ENCODE data around the gene BCCIP. TPM values are rescaled to one million over a fixed set of nuclear protein-coding genes. Genes with fewer than 3 reads are reported as not detected.

The BCCIP gene
- total and polyA plus RNA-seq, 2 donors from 2014 or later = 46.2 to 71.3 TPM

DNA sequence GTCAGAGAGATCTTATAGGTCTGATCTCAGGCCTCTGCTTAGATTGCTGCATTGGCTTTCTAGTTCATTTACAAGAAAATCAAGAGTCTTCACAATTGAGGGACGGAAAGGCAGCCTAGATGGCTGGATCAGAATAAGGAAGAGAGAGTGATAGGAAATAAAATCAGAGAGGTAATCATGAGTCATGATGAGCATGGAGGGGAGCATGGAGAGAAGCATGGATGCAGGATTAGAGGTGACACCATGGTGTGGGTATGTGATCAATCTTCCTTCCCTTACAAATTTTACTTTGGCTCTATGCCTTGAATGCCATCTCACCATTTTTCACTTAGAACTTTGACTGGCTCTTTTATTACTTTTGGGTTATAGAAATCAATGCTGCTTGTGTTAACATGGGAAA is 1.4 kb downstream of the BCCIP start:
- TF ChIP-seq, protein P1, sequence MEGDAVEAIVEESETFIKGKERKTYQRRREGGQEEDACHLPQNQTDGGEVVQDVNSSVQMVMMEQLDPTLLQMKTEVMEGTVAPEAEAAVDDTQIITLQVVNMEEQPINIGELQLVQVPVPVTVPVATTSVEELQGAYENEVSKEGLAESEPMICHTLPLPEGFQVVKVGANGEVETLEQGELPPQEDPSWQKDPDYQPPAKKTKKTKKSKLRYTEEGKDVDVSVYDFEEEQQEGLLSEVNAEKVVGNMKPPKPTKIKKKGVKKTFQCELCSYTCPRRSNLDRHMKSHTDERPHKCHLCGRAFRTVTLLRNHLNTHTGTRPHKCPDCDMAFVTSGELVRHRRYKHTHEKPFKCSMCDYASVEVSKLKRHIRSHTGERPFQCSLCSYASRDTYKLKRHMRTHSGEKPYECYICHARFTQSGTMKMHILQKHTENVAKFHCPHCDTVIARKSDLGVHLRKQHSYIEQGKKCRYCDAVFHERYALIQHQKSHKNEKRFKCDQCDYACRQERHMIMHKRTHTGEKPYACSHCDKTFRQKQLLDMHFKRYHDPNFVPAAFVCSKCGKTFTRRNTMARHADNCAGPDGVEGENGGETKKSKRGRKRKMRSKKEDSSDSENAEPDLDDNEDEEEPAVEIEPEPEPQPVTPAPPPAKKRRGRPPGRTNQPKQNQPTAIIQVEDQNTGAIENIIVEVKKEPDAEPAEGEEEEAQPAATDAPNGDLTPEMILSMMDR (IDR thresholded peaks at IDR 0.05; ENCODE audit: borderline replicate concordance, extremely low read depth, insufficient read depth) = no peak
- Histone ChIP-seq H3K4me1 (ENCODE audit: control insufficient read depth in 2 of 3, insufficient read depth in 2 of 3, low read depth in 1 of 3, low read length in 3 of 3) (peaks cover 0 to 18% (median 15%) of the 10 kb centered on the region in 3 donors), H3K27ac (ENCODE audit: low read depth in 2 of 2, low read length in 2 of 2) (no peak overlapping the region), H3K36me3 (ENCODE audit: control insufficient read depth in 2 of 3, insufficient read depth in 3 of 3, low read length in 3 of 3) (peaks cover 9 to 18% (median 15%) of the 10 kb centered on the region in 3 donors), H3K9ac (ENCODE audit: low read length in 3 of 3) (peak overlapping the region in 1 of 3 donors; percentile 90), H3K4me3 (ENCODE audit: low read length in 3 of 3) (peak overlapping the region in 2 of 3 donors; percentile 13 to 99), H3K27me3 (ENCODE audit: control insufficient read depth, insufficient read depth, low read length) (no peaks in the 10 kb centered on the region), H3K9me3 (ENCODE audit: control insufficient read depth in 2 of 3, insufficient read depth in 1 of 3, low read length in 3 of 3) (no peaks in the 10 kb centered on the region)
- DNase-seq (no peak), FAIRE-seq (no peak)
- intact Hi-C loops (cut with DNase I) = no loop called here

DNA sequence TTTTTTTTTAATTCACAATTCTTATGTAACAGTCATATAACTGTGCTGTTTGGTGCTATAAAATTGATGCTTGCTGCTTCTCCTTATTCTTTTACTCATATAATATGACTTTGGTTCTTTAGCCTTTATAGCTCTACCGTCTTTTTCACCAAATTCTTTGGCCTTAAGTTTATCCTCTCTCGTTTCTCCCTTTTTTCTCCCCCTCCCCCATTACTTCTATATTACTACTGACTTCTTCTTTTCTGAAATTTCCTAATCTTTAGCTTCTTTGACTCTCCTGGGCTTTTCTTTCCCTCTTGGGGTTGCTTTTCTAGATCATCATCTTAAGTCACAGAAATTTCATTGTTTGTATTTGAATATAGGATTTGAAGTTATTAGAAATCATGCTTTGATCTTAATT is 3.8 kb downstream of the BCCIP start:
- H3K9me3 ChIP-seq (ENCODE audit: control insufficient read depth in 2 of 3, insufficient read depth in 1 of 3, low read length in 3 of 3) = no peaks in the 10 kb centered on the region
- H3K4me1 ChIP-seq (ENCODE audit: control insufficient read depth in 2 of 3, insufficient read depth in 2 of 3, low read depth in 1 of 3, low read length in 3 of 3) = peaks cover 0 to 10% (median 9%) of the 10 kb centered on the region in 3 donors
- H3K27me3 ChIP-seq (ENCODE audit: control insufficient read depth, insufficient read depth, low read length) = no peaks in the 10 kb centered on the region
- TF ChIP-seq, protein P1 (IDR thresholded peaks at IDR 0.05; ENCODE audit: borderline replicate concordance, extremely low read depth, insufficient read depth) = no peak
- H3K9ac ChIP-seq (ENCODE audit: low read length in 3 of 3) = no peak overlapping the region
- FAIRE-seq (no peak), DNase-seq (no peak)
- no peak overlapping the region for H3K27ac ChIP-seq (ENCODE audit: low read depth in 2 of 2, low read length in 2 of 2)
- H3K4me3 ChIP-seq (ENCODE audit: low read length in 3 of 3) = no peak overlapping the region
- intact Hi-C loops (cut with DNase I) = no loop called here
- H3K36me3 ChIP-seq (ENCODE audit: control insufficient read depth in 2 of 3, insufficient read depth in 3 of 3, low read length in 3 of 3) = peaks cover 9 to 33% (median 27%) of the 10 kb centered on the region in 3 donors

DNA sequence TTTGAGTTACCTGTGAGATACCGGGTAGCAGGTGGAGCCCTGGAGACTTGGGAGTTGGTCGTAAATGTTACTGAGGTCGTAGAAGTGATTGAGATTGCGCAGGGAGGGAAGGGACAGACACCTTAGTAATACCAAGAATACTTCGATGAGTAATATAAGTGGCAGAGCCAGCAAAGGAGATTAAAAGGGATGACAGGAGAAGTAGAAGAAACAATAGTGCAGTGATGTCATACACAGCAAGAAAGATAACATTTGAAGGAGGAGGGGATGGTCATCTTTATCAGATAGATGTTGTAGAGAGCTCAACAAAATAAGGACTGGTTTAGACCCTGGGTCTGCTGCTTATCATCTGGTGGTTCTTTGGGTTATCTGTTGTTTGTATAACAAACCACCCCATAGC is 5.0 kb downstream of the BCCIP start:
- no peak overlapping the region for H3K27ac ChIP-seq (ENCODE audit: low read depth in 2 of 2, low read length in 2 of 2)
- no peaks in the 10 kb centered on the region for H3K9me3 ChIP-seq (ENCODE audit: control insufficient read depth in 2 of 3, insufficient read depth in 1 of 3, low read length in 3 of 3)
- FAIRE-seq (no peak), DNase-seq (no peak)
- intact Hi-C loops (cut with DNase I) = no loop called here
- H3K4me1 ChIP-seq (ENCODE audit: control insufficient read depth in 2 of 3, insufficient read depth in 2 of 3, low read depth in 1 of 3, low read length in 3 of 3) = peaks cover 0 to 10% (median 9%) of the 10 kb centered on the region in 3 donors
- peaks cover 10 to 38% (median 34%) of the 10 kb centered on the region in 3 donors for H3K36me3 ChIP-seq (ENCODE audit: control insufficient read depth in 2 of 3, insufficient read depth in 3 of 3, low read length in 3 of 3)
- H3K4me3 ChIP-seq (ENCODE audit: low read length in 3 of 3) = no peak overlapping the region
- no peaks in the 10 kb centered on the region for H3K27me3 ChIP-seq (ENCODE audit: control insufficient read depth, insufficient read depth, low read length)
- no peak overlapping the region for H3K9ac ChIP-seq (ENCODE audit: low read length in 3 of 3)
- TF ChIP-seq, protein P1 (IDR thresholded peaks at IDR 0.05; ENCODE audit: borderline replicate concordance, extremely low read depth, insufficient read depth) = no peak

DNA sequence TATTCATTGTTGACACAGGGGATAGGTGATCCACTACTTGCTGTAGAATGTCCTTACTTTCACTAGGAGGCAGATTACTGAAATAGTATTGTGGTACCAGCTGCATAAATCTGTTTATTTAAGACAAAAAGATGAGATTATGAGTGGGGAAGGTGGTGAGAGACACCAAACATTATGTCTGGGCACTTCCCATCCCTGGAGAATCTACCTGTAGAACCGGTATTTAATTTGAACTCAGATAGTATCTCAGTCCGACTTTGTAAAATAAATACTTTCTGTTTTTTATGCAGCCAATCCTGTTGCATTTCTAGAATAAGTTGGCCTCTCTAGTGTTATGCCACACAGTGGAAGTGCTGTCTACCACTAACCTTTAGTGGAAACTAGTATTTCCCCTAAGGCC is 13.4 kb downstream of the BCCIP start:
- H3K4me3 ChIP-seq (ENCODE audit: low read length in 3 of 3) = no peak overlapping the region
- no peak overlapping the region for H3K9ac ChIP-seq (ENCODE audit: low read length in 3 of 3)
- no peaks in the 10 kb centered on the region for H3K4me1 ChIP-seq (ENCODE audit: control insufficient read depth in 2 of 3, insufficient read depth in 2 of 3, low read depth in 1 of 3, low read length in 3 of 3)
- H3K9me3 ChIP-seq (ENCODE audit: control insufficient read depth in 2 of 3, insufficient read depth in 1 of 3, low read length in 3 of 3) = no peaks in the 10 kb centered on the region
- intact Hi-C loops (cut with DNase I) = no loop called here
- H3K36me3 ChIP-seq (ENCODE audit: control insufficient read depth in 2 of 3, insufficient read depth in 3 of 3, low read length in 3 of 3) = peaks cover 9 to 52% (median 42%) of the 10 kb centered on the region in 3 donors
- no peaks in the 10 kb centered on the region for H3K27me3 ChIP-seq (ENCODE audit: control insufficient read depth, insufficient read depth, low read length)
- TF ChIP-seq, protein P1 (IDR thresholded peaks at IDR 0.05; ENCODE audit: borderline replicate concordance, extremely low read depth, insufficient read depth) = no peak
- no peak overlapping the region for H3K27ac ChIP-seq (ENCODE audit: low read depth in 2 of 2, low read length in 2 of 2)
- DNase-seq (no peak), FAIRE-seq (no peak)

All from kidney (tissue), 14 donors.